Measurements from ENCODE around the gene ARRDC4. TPM values are rescaled to one million over a fixed set of nuclear protein-coding genes. Genes with fewer than 3 reads are reported as not detected.

The ARRDC4 gene
- total and polyA plus RNA-seq, 2 of the 8 experiments (the other 6 are each of a cell fraction or from before 2014, with no cell fraction given) = 3.5 to 3.8 TPM

DNA sequence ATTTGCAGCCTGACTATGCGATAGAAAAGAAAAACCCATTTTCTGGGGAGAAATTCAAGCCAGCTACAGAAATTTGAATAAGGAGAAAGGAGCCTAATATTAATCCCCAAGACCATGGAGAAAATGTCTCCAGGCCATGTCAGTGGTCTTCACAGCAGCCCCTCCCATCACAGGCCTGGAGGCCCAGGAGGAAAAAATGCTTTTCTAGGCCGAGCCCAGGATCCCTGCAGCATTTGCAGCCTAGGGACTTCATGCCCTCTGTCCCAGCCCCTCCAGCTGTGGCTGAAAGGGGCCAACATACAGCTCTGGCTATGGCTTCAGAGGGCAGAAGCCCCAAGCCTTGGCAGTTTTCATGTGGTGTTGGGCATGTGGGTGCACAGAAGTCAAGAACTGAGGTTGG, 26.3 kb downstream of the ARRDC4 start:
- Histone ChIP-seq H3K9me3 (ENCODE audit: insufficient read depth in 2 of 2, low read depth in 1 of 2, low read length in 1 of 2) (peaks cover 16 to 18% of the 10 kb centered on the region in 2 experiments), H3K4me3 (ENCODE audit: extremely low read depth in 1 of 4, insufficient read depth in 2 of 4, low read depth in 3 of 4, low read length in 4 of 4) (no peak overlapping the region), H3K79me2 (ENCODE audit: control insufficient read depth in 1 of 2, insufficient read depth in 2 of 2, low read length in 2 of 2) (no peaks in the 10 kb centered on the region), H2BK5ac (ENCODE audit: low read depth, low read length) (no peak overlapping the region), H3K9ac (replicated peaks in 1 of 4; ENCODE audit: extremely low read depth in 1 of 4, low read depth in 3 of 4, low read length in 3 of 4) (no peak overlapping the region), H4K20me1 (replicated peaks in 1 of 2; ENCODE audit: control insufficient read depth in 1 of 2, insufficient read depth in 2 of 2, low read length in 2 of 2) (no peaks in the 10 kb centered on the region), H2BK12ac (ENCODE audit: low read depth, low read length) (no peak overlapping the region), H3K79me1 (ENCODE audit: low read depth, low read length) (no peaks in the 10 kb centered on the region), H3K27me3 (replicated peaks in 1 of 4; ENCODE audit: control insufficient read depth in 3 of 4, extremely low read depth in 1 of 4, insufficient read depth in 3 of 4, low read length in 3 of 4) (no peaks in the 10 kb centered on the region), H2BK15ac (ENCODE audit: low read length) (no peak overlapping the region), H2AK5ac (ENCODE audit: low read depth, low read length) (no peak overlapping the region), H3K27ac (ENCODE audit: low read depth, low read length) (no peak overlapping the region), H3K4me2 (ENCODE audit: insufficient read depth in 1 of 2, low read depth in 2 of 2, low read length in 2 of 2) (no peak overlapping the region), H2BK20ac (ENCODE audit: low read length) (no peak overlapping the region), H3K23me2 (ENCODE audit: low read depth, low read length) (no peaks in the 10 kb centered on the region), H4K8ac (ENCODE audit: extremely low read depth, insufficient read depth, low read length) (no peak overlapping the region), H3K23ac (ENCODE audit: insufficient read length) (no peak overlapping the region), H3K56ac (replicated peaks; ENCODE audit: insufficient read length, low read depth, low read length) (no peak overlapping the region), H2BK120ac (replicated peaks; ENCODE audit: low read depth, low read length) (no peak overlapping the region), H3K18ac (ENCODE audit: extremely low read depth, low read length) (no peak overlapping the region), H2AFZ (ENCODE audit: low read length) (no peak overlapping the region), H3K4me1 (replicated peaks in 1 of 4; ENCODE audit: control insufficient read depth in 3 of 4, insufficient read depth in 4 of 4, low read length in 3 of 4) (no peaks in the 10 kb centered on the region), H3K4ac (replicated peaks; ENCODE audit: insufficient read length, low read depth, low read length) (no peak overlapping the region), H4K91ac (replicated peaks; ENCODE audit: insufficient read length, low read length) (no peak overlapping the region), H3K14ac (ENCODE audit: insufficient read length) (no peak overlapping the region), H3K36me3 (ENCODE audit: control insufficient read depth in 2 of 4, insufficient read depth in 4 of 4, low read length in 3 of 4) (no peaks in the 10 kb centered on the region), H4K5ac (ENCODE audit: insufficient read length, low read depth, low read length) (no peak overlapping the region)
- whole genome bisulfite sequencing, 2 experiments (ENCODE audit: extremely low coverage in 1 of 2, insufficient coverage in 1 of 2, insufficient read length in 1 of 2, insufficient replicate concordance in 2 of 2, low coverage in 1 of 2, low lambda C conversion rate in 2 of 2, missing lambda C conversion rate in 1 of 2) = 85% methylated on average over 2 of the region's 2 CpGs; no CpG with 5 or more reads in 1 of the 2 experiments
- CTCF ChIA-PET (ENCODE audit: partially characterized antibody) = no interaction called here
- DNase-seq (ENCODE audit: low read depth in 1 of 2, low spot score in 2 of 2) = no peak
- POLR2A ChIA-PET (ENCODE audit: partially characterized antibody) = no interaction called here
- no peak for FAIRE-seq
- TF ChIP-seq, protein P1, sequence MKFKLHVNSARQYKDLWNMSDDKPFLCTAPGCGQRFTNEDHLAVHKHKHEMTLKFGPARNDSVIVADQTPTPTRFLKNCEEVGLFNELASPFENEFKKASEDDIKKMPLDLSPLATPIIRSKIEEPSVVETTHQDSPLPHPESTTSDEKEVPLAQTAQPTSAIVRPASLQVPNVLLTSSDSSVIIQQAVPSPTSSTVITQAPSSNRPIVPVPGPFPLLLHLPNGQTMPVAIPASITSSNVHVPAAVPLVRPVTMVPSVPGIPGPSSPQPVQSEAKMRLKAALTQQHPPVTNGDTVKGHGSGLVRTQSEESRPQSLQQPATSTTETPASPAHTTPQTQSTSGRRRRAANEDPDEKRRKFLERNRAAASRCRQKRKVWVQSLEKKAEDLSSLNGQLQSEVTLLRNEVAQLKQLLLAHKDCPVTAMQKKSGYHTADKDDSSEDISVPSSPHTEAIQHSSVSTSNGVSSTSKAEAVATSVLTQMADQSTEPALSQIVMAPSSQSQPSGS (IDR thresholded peaks at IDR 0.05; ENCODE audit: low read length) = no peak
- TF ChIP-seq CHD2 (IDR thresholded peaks at IDR 0.05; ENCODE audit: low read length) (no peak), CREB1 (IDR thresholded peaks at IDR 0.05) (no peak), SAP30 (IDR thresholded peaks at IDR 0.05; ENCODE audit: insufficient read depth, insufficient replicate concordance, low read length) (no peak), NANOG (IDR thresholded peaks at IDR 0.05; ENCODE audit: insufficient read depth, low read depth, low read length, poor library complexity, severe bottlenecking) (no peak), RFX5 (IDR thresholded peaks at IDR 0.05; ENCODE audit: borderline replicate concordance, low read depth, low read length) (no peak), GTF2F1 (IDR thresholded peaks at IDR 0.05; ENCODE audit: borderline replicate concordance, low read depth, low read length) (no peak), TEAD4 (IDR thresholded peaks at IDR 0.05; ENCODE audit: low read depth, low read length) (no peak)
- TF ChIP-seq, protein P2, sequence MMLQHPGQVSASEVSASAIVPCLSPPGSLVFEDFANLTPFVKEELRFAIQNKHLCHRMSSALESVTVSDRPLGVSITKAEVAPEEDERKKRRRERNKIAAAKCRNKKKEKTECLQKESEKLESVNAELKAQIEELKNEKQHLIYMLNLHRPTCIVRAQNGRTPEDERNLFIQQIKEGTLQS (IDR thresholded peaks at IDR 0.05; ENCODE audit: insufficient read depth, low read depth, low read length) = no peak
- TF ChIP-seq, protein P3, sequence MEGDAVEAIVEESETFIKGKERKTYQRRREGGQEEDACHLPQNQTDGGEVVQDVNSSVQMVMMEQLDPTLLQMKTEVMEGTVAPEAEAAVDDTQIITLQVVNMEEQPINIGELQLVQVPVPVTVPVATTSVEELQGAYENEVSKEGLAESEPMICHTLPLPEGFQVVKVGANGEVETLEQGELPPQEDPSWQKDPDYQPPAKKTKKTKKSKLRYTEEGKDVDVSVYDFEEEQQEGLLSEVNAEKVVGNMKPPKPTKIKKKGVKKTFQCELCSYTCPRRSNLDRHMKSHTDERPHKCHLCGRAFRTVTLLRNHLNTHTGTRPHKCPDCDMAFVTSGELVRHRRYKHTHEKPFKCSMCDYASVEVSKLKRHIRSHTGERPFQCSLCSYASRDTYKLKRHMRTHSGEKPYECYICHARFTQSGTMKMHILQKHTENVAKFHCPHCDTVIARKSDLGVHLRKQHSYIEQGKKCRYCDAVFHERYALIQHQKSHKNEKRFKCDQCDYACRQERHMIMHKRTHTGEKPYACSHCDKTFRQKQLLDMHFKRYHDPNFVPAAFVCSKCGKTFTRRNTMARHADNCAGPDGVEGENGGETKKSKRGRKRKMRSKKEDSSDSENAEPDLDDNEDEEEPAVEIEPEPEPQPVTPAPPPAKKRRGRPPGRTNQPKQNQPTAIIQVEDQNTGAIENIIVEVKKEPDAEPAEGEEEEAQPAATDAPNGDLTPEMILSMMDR (IDR thresholded peaks at IDR 0.05; ENCODE audit: control extremely low read depth in 1 of 3, insufficient read depth in 1 of 3, low read depth in 1 of 3, low read length in 3 of 3) = no peak

Measured in H1 (cell line).